HFF-Myc (cell line): Measurements from ENCODE around the gene TECPR1.

Experiments
- DNase-seq: peaks from one replicate; pipeline ENCODE4 v3.0.0-alpha.2; 2011; ENCODE audit warnings: low read depth; ENCODE audit errors: extremely low read depth
- H3K4me3 ChIP-seq: replicated peaks from 2 replicates; pipeline ENCODE4 v1.5.1; 2011; ENCODE audit warnings: low read depth, mild to moderate bottlenecking, control low read depth, low read length
- CTCF ChIP-seq: IDR thresholded peaks from 2 replicates; pipeline ENCODE4 v1.5.1; 2012; ENCODE audit warnings: mild to moderate bottlenecking, low read depth, low read length, control low read depth; ENCODE audit errors: missing control alignments

The TECPR1 gene

GRCh38 chr7:98227939-98228338 is 24.1 kb downstream of the TECPR1 start:
- TF ChIP-seq CTCF, result no peak
- no peak overlapping the region for H3K4me3 ChIP-seq
- DNase-seq, result no peak

- no peak for DNase-seq
- TF ChIP-seq CTCF, result no peak
- no peak overlapping the region for H3K4me3 ChIP-seq
These were observed 26.0 kb downstream of the TECPR1 start for GRCh38 chr7:98225913-98226614.

- DNase-seq, result no peak
- no peak for TF ChIP-seq CTCF
- H3K4me3 ChIP-seq, result no peak overlapping the region
These were observed 27.3 kb downstream of the TECPR1 start for GRCh38 chr7:98224701-98225181.

- no peak for TF ChIP-seq CTCF
- DNase-seq, result no peak
- no peak overlapping the region for H3K4me3 ChIP-seq
These were observed 27.9 kb downstream of the TECPR1 start for GRCh38 chr7:98223898-98224700.

- TF ChIP-seq CTCF, result no peak
- DNase-seq, result no peak
- no peak overlapping the region for H3K4me3 ChIP-seq
These were observed 28.6 kb downstream of the TECPR1 start for GRCh38 chr7:98223351-98223897.

- no peak for DNase-seq
- TF ChIP-seq CTCF, result no peak
- no peak overlapping the region for H3K4me3 ChIP-seq
These were observed 29.4 kb downstream of the TECPR1 start for GRCh38 chr7:98222533-98223195.
